ENCODE measurements around the gene GGT7. TPM values are rescaled to one million over a fixed set of nuclear protein-coding genes. Genes with fewer than 3 reads are reported as not detected.

Gene GGT7
- total and polyA plus RNA-seq, 2 experiments from 2014 or later, result 32.3 to 53.8 TPM

DNA sequence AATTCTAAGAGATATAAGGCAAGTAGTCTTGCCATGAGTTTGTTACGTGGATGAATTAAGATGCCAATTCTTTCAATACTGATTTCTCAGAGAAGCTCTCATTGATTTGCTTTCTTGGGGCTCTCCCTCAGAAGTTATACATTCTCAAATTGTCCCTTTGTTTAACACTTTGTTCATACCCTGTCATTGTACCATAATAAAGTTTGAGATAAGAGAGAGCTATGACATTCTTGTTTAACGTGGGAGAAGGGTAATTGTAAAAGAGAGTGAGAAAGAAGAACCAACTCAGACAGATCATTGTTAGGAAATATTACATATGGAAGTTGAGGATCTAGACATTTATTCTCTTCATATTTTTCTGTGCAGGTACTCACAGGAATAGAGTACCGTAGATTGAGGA, 22.8 kb upstream of the GGT7 start:
- Histone ChIP-seq H3K36me3 (no peaks in the 10 kb centered on the region), H3K27ac (no peak overlapping the region), H3K9me3 (ENCODE audit: low read depth) (no peaks in the 10 kb centered on the region)

GRCh38 chr20:34894723-34895122, 22.1 kb upstream of the GGT7 start:
- TF ChIP-seq, protein P1, sequence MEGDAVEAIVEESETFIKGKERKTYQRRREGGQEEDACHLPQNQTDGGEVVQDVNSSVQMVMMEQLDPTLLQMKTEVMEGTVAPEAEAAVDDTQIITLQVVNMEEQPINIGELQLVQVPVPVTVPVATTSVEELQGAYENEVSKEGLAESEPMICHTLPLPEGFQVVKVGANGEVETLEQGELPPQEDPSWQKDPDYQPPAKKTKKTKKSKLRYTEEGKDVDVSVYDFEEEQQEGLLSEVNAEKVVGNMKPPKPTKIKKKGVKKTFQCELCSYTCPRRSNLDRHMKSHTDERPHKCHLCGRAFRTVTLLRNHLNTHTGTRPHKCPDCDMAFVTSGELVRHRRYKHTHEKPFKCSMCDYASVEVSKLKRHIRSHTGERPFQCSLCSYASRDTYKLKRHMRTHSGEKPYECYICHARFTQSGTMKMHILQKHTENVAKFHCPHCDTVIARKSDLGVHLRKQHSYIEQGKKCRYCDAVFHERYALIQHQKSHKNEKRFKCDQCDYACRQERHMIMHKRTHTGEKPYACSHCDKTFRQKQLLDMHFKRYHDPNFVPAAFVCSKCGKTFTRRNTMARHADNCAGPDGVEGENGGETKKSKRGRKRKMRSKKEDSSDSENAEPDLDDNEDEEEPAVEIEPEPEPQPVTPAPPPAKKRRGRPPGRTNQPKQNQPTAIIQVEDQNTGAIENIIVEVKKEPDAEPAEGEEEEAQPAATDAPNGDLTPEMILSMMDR (IDR thresholded peaks at IDR 0.05; ENCODE audit: low read depth, low read length), result no peak
- Histone ChIP-seq H3K4me3 (no peak overlapping the region), H3K9me3 (ENCODE audit: low read depth) (no peaks in the 10 kb centered on the region), H3K27ac (no peak overlapping the region), H3K27me3 (no peaks in the 10 kb centered on the region), H3K4me1 (ENCODE audit: low read depth) (no peaks in the 10 kb centered on the region), H3K36me3 (no peaks in the 10 kb centered on the region)
- DNase-seq (ENCODE audit: low read depth in 1 of 2, low spot score in 1 of 2), result no peak

More for the DNA sequence above, 22.8 kb upstream of the GGT7 start:
- Histone ChIP-seq H3K4me3 (no peak overlapping the region), H3K4me1 (ENCODE audit: low read depth) (no peaks in the 10 kb centered on the region), H3K27me3 (no peaks in the 10 kb centered on the region)
- TF ChIP-seq, protein P1 (IDR thresholded peaks at IDR 0.05; ENCODE audit: low read depth, low read length), result no peak
- DNase-seq (ENCODE audit: low read depth in 1 of 2, low spot score in 1 of 2), result no peak

GRCh38 chr20:34892671-34893070, 20.0 kb upstream of the GGT7 start:
- no peak overlapping the region for H3K27ac ChIP-seq
- no peak overlapping the region for H3K4me3 ChIP-seq
- H3K4me1 ChIP-seq (ENCODE audit: low read depth), result no peaks in the 10 kb centered on the region
- no peaks in the 10 kb centered on the region for H3K27me3 ChIP-seq
- no peaks in the 10 kb centered on the region for H3K36me3 ChIP-seq
- no peak for DNase-seq (ENCODE audit: low read depth in 1 of 2, low spot score in 1 of 2)
- TF ChIP-seq, protein P1 (IDR thresholded peaks at IDR 0.05; ENCODE audit: low read depth, low read length), result no peak
- no peaks in the 10 kb centered on the region for H3K9me3 ChIP-seq (ENCODE audit: low read depth)

DNA sequence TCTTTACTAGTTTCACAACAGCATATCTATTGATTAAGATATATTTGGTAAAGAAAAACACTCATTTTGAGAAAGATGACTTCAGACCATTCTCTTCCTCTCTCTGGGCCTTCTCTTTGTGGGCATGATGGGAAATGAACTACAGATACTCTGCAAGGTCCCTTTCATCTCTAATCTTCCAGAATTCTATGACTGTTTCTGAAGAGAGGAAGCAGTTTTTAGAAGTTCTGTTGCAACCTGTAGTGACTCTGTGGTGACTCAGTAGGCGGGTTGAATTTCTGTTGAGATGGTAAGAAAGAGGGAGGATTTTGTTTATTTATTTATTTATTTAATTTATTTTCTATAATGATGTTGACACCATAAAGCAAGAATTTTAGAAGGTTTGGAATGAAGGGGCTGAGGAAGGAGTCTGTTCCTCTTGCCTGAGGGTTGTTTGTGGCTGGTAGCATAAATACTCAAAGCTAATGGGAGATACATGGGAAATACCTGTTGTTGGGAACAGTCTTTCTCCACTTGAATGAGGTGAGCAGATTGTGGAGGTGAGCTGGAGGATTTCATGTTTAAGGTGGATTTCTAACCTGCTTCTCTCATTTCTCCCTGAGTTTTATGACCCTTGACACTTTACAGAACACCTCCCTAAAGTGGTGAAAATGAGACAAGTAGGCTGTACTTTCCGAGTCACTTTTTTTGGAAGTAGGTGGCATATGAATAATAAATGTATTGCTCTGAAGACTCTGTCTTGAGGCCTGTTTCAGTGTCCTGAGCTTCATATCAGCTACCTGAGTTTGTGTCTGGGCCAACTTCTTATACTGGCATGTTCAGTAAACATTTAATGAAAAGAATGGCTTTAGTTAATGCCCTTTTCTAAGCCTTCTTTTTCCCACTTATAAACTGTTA, 18.8 kb upstream of the GGT7 start:
- Histone ChIP-seq H3K9me3 (ENCODE audit: low read depth) (no peaks in the 10 kb centered on the region), H3K4me1 (ENCODE audit: low read depth) (peaks cover 7% of the 10 kb centered on the region), H3K36me3 (no peaks in the 10 kb centered on the region), H3K27me3 (no peaks in the 10 kb centered on the region), H3K4me3 (no peak overlapping the region), H3K27ac (no peak overlapping the region)
- DNase-seq (ENCODE audit: low read depth in 1 of 2, low spot score in 1 of 2), result peak in 1 of 2 donors; percentile 69
- TF ChIP-seq, protein P1 (IDR thresholded peaks at IDR 0.05; ENCODE audit: low read depth, low read length), result no peak

DNA sequence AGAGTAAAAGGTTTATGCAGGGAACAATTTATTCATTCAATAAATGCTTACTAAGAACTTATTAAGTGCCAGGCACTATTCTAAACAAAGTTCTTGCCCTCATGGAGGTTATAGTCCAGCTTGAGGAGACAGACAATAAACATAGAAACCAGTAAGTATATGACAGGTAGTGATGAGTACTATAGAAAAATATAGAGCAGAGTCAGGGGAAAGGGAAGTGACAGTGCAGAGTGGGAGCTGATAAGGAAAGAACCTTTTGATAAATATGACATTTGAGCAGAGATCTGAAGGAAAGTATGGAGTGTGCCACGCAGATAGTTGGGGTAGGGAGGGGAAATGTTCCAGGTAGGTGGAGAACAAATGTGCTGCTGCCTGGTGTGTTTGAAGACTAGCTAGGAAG, 15.8 kb upstream of the GGT7 start:
- Histone ChIP-seq H3K4me1 (ENCODE audit: low read depth) (peaks cover 7% of the 10 kb centered on the region), H3K27me3 (no peaks in the 10 kb centered on the region), H3K9me3 (ENCODE audit: low read depth) (no peaks in the 10 kb centered on the region), H3K4me3 (no peak overlapping the region), H3K27ac (no peak overlapping the region), H3K36me3 (peaks cover 16% of the 10 kb centered on the region)
- TF ChIP-seq, protein P1 (IDR thresholded peaks at IDR 0.05; ENCODE audit: low read depth, low read length), result no peak
- no peak for DNase-seq (ENCODE audit: low read depth in 1 of 2, low spot score in 1 of 2)
